Panc1 (cell line): ENCODE measurements around the gene NUP133. TPM values are rescaled to one million over a fixed set of nuclear protein-coding genes. Genes with fewer than 3 reads are reported as not detected.
A peak's percentile ranks its signal among the peaks of the same experiment; 100 is the strongest.

Experiments used
- ATAC-seq: fragments of 200-7000 bp; cut with Tn5 transposase; 2 replicates; pipeline ENCODE4 v1.9.1; 2020; ENCODE audit warnings: mild to moderate bottlenecking, moderate library complexity
- Bru-seq: library from RNA; stranded (reverse); fragments of 400-500 nt; gene quantifications from one replicate; lab custom pipeline; 2021; lab: Mats Ljungman, UMichigan
- BruChase-seq, 2 experiments: library from RNA; stranded (reverse); fragments of 400-500 nt; gene quantifications; one replicate each; lab custom pipeline; 2021; lab: Mats Ljungman, UMichigan
- BruUV-seq: library from RNA; stranded (reverse); fragments of 400-500 nt; replicated peaks from 2 replicates; lab custom pipeline; 2021; lab: Mats Ljungman, UMichigan
- CTCF ChIA-PET: fragments of 300-600 bp; sonication (Branson Sonifier 250); formaldehyde crosslinking; loops from one replicate; lab custom pipeline; 2022; ENCODE audit warnings: antibody characterized with exemption; lab: Charles Lee
- POLR2A ChIA-PET: fragments of 300-600 bp; sonication (Branson Sonifier 250); formaldehyde crosslinking; loops from one replicate; lab custom pipeline; 2022; ENCODE audit warnings: antibody characterized with exemption; lab: Charles Lee
- DNase-seq: peaks from one replicate; pipeline ENCODE4 v3.0.0-alpha.2; 2010; ENCODE audit warnings: low read depth, low spot score
- H3K27ac ChIP-seq: 2 replicates; pipeline ENCODE4 v1.5.1; 2011; ENCODE audit warnings: mild to moderate bottlenecking, low read length, inconsistent platforms
- H3K27me3 ChIP-seq: fragments of 200-500 bp; sonication (Bioruptor generic); 2 replicates; pipeline ENCODE4 v1.6.0; 2014; ENCODE audit warnings: low read length, inconsistent platforms; ENCODE audit not compliant: control insufficient read depth, insufficient read depth
- H3K36me3 ChIP-seq: fragments of 200-500 bp; sonication (Bioruptor generic); 2 replicates; pipeline ENCODE4 v1.5.1; 2014; ENCODE audit warnings: inconsistent platforms, mild to moderate bottlenecking, low read length, moderate library complexity; ENCODE audit not compliant: control insufficient read depth, insufficient read depth
- H3K4me1 ChIP-seq: 2 replicates; pipeline ENCODE4 v1.5.1; 2011; ENCODE audit warnings: inconsistent platforms, mild to moderate bottlenecking, low read length, moderate library complexity; ENCODE audit not compliant: control insufficient read depth, insufficient read depth
- H3K4me3 ChIP-seq, 2 experiments: 2 replicates each; pipeline ENCODE4 v1.5.1; 2011 to 2012; ENCODE audit warnings: low read depth in 2 of 2, low read length in 2 of 2, mild to moderate bottlenecking in 2 of 2, inconsistent platforms in 1 of 2, moderate library complexity in 1 of 2
- H3K9me3 ChIP-seq: fragments of 200-500 bp; sonication (Bioruptor generic); 2 replicates; pipeline ENCODE4 v1.5.1; 2014; ENCODE audit warnings: low read depth, mild to moderate bottlenecking, inconsistent platforms, low read length, moderate library complexity; ENCODE audit not compliant: control insufficient read depth, insufficient read depth
- CTCF ChIP-seq: fragments of 450-650 bp; IDR thresholded peaks from 2 replicates; pipeline ENCODE4 v1.5.1; 2017; ENCODE audit warnings: mild to moderate bottlenecking
- POLR2AphosphoS5 ChIP-seq: IDR thresholded peaks from 2 replicates; pipeline ENCODE4 v1.6.1; 2012; ENCODE audit warnings: mild to moderate bottlenecking, low read depth, low read length, moderate library complexity
- SIN3A ChIP-seq: IDR thresholded peaks from 2 replicates; pipeline ENCODE4 v1.6.1; 2012; ENCODE audit warnings: low read depth, mild to moderate bottlenecking, low read length, moderate library complexity, borderline replicate concordance; ENCODE audit not compliant: insufficient read depth
- TCF7L2 ChIP-seq: IDR thresholded peaks from 2 replicates; pipeline ENCODE4 v1.6.1; 2011; ENCODE audit warnings: mild to moderate bottlenecking, low read depth, low read length, inconsistent platforms
- in situ Hi-C: cut with HindIII; loops from 2 replicates; pipeline ENCODE4 v1.10.0; 2016; ENCODE audit warnings: low sequenced_read_pairs, low pct_unique_long_range_greater_than_20kb
- intact Hi-C: fragments of 100-400 bp; cut with micrococcal nuclease; formaldehyde crosslinking; loops from one replicate; pipeline ENCODE4 v1.10.0; 2022; ENCODE audit not compliant: unreplicated experiment
- long read RNA-seq: library from polyadenylated mRNA; unstranded; transcript quantifications from one replicate; pipeline ENCODE4 v2.0.0, GENCODE V29; 2021; ENCODE audit not compliant: unreplicated experiment
- polyA plus RNA-seq: library from polyadenylated mRNA; unstranded; fragments of >200 nt; gene quantifications from one replicate; pipeline ENCODE4 v1.2.1, GENCODE V29; 2012; ENCODE audit warnings: missing spikeins; ENCODE audit not compliant: insufficient read length
- total RNA-seq: library from RNA; stranded (reverse); gene quantifications from one replicate; pipeline ENCODE4 v1.2.1, GENCODE V29; 2021; ENCODE audit not compliant: unreplicated experiment
- TF ChIP-seq, protein P1 (sequence below), 2 experiments: IDR thresholded peaks; 2 replicates each; pipeline ENCODE4 v1.6.1; 2011 to 2012; ENCODE audit warnings: low read depth in 2 of 2, control low read depth in 1 of 2, low read length in 1 of 2, mild to moderate bottlenecking in 1 of 2, moderate library complexity in 1 of 2; ENCODE audit not compliant: insufficient read depth in 1 of 2

Gene NUP133
- total RNA-seq (39.5 TPM), Bru-seq, nascent RNA (percentile 77 among the genes with signal in this experiment), BruChase-seq, experiment 1, labeled RNA remaining after a 2-hour chase (percentile 71 among the genes with signal in this experiment), BruChase-seq, experiment 2, labeled RNA remaining after a 6-hour chase (percentile 79 among the genes with signal in this experiment)
- 13.6 TPM for polyA plus RNA-seq
- long read RNA-seq, full-length matches to known transcripts: 74 of 101 reads
- long read RNA-seq, partial matches to known transcripts: 13 of 101 reads
- long read RNA-seq, other reads (novel, unspliced or antisense): 14 of 101 reads

DNA sequence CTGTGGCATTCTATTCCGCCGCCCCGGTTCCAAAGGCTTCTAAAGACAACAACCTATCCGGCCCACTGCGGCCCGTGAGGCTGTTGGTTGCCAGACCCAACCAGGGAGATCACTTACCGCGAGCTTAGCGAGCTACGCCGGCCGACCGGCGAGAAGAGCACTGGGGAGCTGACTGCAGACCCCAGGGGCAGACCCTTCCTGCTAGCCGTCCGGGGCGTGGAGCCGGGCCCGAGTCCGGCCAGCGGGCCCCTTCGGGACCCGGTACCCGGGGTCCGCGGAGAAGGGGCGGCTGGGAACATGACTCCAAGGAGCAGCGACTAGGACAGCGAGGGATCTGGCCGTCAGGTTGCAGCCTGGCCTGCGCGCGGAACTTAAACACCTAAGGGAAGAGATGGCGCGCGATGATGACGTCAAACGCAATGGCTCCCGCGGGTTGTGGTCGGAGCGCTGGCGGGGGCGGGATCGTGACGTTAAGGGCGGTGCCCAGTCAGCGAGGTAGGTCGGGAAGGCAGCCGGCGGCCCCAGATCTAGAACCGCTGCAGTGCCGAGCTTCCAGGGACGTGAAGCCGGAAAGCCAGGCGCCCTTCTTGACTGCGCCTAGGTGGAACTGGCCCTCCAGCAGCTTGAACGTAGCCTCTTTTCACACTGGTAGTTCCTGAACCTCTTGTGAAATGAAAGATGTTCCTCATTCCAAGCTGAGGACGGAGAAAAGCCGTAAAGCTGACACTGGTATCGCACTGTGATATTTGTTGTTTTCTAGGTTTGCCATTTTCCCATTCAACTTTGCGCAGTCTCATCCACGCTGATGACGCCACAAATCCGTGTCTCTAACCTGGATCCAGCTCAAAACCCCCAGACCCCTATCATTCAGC lies at the start of gene NUP133:
Gene NUP133, minus strand, starts transcription at position 391 of the 872 bp plus-strand sequence. Its CDS starts 92 bp downstream, at position 299.
- DNase-seq (peak; percentile 89), ATAC-seq (peak; percentile 99)
- Histone ChIP-seq H3K36me3 (peaks cover 5% of the 10 kb centered on the region; the same call in 1 of the 2 replicates), H3K27me3 (no peaks in the 10 kb centered on the region), H3K4me3 (peak within 1 kb of the TSS; percentile 91 to 96), H3K9me3 (no peaks in the 10 kb centered on the region), H3K27ac (peak within 1 kb of the TSS; percentile 88), H3K4me1 (peaks cover 12% of the 10 kb centered on the region; the same call in 1 of the 2 replicates)
- BruUV-seq: no TSS peak
- CTCF ChIA-PET: interaction anchor here (0.6 kb wide), 1 partner anchor 21 kb away, joined by 3 read pairs; no protein-coding TSS in a partner anchor
- POLR2A ChIA-PET: interaction anchor here (1.0 kb wide), 1 partner anchor 28 kb away, joined by 3 read pairs; no protein-coding TSS in a partner anchor
- TF ChIP-seq, protein P1, sequence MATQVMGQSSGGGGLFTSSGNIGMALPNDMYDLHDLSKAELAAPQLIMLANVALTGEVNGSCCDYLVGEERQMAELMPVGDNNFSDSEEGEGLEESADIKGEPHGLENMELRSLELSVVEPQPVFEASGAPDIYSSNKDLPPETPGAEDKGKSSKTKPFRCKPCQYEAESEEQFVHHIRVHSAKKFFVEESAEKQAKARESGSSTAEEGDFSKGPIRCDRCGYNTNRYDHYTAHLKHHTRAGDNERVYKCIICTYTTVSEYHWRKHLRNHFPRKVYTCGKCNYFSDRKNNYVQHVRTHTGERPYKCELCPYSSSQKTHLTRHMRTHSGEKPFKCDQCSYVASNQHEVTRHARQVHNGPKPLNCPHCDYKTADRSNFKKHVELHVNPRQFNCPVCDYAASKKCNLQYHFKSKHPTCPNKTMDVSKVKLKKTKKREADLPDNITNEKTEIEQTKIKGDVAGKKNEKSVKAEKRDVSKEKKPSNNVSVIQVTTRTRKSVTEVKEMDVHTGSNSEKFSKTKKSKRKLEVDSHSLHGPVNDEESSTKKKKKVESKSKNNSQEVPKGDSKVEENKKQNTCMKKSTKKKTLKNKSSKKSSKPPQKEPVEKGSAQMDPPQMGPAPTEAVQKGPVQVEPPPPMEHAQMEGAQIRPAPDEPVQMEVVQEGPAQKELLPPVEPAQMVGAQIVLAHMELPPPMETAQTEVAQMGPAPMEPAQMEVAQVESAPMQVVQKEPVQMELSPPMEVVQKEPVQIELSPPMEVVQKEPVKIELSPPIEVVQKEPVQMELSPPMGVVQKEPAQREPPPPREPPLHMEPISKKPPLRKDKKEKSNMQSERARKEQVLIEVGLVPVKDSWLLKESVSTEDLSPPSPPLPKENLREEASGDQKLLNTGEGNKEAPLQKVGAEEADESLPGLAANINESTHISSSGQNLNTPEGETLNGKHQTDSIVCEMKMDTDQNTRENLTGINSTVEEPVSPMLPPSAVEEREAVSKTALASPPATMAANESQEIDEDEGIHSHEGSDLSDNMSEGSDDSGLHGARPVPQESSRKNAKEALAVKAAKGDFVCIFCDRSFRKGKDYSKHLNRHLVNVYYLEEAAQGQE (IDR thresholded peaks at IDR 0.05; ENCODE audit: insufficient read depth in 1 of 2, low read depth in 2 of 2, low read length in 1 of 2): peak in 1 of 2 experiments; percentile 66; a peak in 1 of 4 replicates
- 0 out of 2 replicates have a peak, but pooled peaks have one; percentile 24 for TF ChIP-seq TCF7L2
- peak; percentile 45; the same call in 1 of the 2 replicates for TF ChIP-seq SIN3A
- no peak for TF ChIP-seq CTCF
- TF ChIP-seq POLR2AphosphoS5: peak; percentile 99
- intact Hi-C loops (no loop called here), in situ Hi-C loops (no loop called here)

DNA sequence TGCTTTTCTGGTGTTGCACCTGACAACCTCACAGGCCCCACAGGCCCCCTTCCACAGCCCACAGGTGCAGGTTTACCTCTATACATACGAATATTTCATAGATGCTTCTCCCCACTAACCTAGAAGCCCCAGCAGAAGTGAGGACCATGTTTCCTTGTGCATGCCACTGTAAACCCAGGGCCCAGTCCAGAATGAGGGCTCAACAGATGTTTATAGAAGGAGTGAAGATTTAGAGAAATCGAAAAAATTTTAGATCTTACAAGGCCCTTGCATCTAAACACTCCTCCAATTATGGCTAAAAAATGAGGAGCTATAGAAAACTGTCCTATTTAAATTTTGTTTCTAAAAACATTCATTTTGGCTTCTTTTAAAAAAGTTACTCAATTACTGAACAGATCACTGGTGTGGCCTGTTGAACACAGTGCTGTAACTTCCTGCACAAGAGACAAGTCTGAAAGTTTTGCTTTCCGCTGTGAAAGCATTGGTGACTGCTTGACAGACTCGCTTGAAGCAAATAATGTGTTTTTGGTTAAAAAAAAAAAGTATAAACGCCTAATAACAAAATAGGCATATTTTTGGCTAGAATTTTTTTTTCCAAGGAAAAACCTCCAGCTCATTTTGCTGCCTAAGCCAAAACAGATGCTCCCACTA lies 49.2 kb upstream of the NUP133 start:
- intact Hi-C loops (no loop called here), in situ Hi-C loops (no loop called here)
- peak overlapping the region; percentile 81 for H3K27ac ChIP-seq
- no peak for ATAC-seq
- H3K4me1 ChIP-seq: peaks cover 14% of the 10 kb centered on the region; the same call in 1 of the 2 replicates
- DNase-seq: no peak
- peak overlapping the region; percentile 72 to 84 for H3K4me3 ChIP-seq
- H3K27me3 ChIP-seq: no peaks in the 10 kb centered on the region
- TF ChIP-seq CTCF (no peak), POLR2AphosphoS5 (no peak), TCF7L2 (no peak), SIN3A (no peak)
- TF ChIP-seq, protein P1 (IDR thresholded peaks at IDR 0.05; ENCODE audit: insufficient read depth in 1 of 2, low read depth in 2 of 2, low read length in 1 of 2): no peak
- H3K36me3 ChIP-seq: peaks cover 2% of the 10 kb centered on the region; the same call in 1 of the 2 replicates
- POLR2A ChIA-PET: interaction anchor here (0.6 kb wide), 1 partner anchor 26 kb away, joined by 8 read pairs; no protein-coding TSS in a partner anchor
- BruUV-seq: no TSS peak
- CTCF ChIA-PET: interaction anchor here (0.6 to 0.7 kb wide), 3 partner anchors 42 to 327 kb away, joined by 3 to 4 read pairs (median 3); no protein-coding TSS in a partner anchor
- no peaks in the 10 kb centered on the region for H3K9me3 ChIP-seq
